GM12801 (cell line): Measurements from ENCODE around the gene TMEM243.

ENCODE experiments used
- CTCF ChIP-seq: IDR thresholded peaks from one replicate; pipeline ENCODE4 v1.5.1; 2011; ENCODE audit warnings: control low read depth; ENCODE audit not compliant: insufficient read length; ENCODE audit errors: extremely low read depth

Gene TMEM243

DNA sequence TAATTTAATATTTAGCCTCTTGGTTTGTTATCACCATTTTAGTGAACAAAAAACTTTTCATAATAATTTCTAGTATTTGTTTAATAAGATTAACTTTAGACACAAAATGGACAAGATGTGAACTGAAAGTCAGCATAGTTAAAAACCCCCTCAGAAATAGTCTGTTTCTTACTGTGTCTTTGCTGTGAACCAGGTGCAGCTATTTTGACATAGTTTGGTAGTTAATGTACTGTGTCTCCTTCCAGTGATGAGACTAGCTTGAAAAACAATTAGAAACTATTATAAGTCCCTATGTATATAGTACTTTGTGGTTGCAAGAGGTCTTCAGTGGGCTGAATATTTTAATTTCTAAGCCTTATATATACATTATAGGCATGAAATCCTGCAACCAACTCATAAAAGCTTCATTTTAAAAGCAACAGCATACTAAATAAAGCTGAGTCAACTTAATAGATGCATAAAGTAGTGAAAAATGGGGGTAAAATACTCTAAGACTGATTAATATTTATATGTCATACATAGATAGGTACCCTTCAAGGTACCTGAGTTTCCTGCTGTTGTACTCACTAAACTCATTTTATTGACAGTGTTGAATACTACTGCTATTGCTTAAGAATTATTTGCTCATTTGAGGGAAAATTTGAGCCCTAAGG lies 48.1 kb downstream of the TMEM243 start:
- TF ChIP-seq CTCF: no peak

- TF ChIP-seq CTCF: no peak
These were observed 48.7 kb downstream of the TMEM243 start for GRCh38 chr7:87170828-87171227.

DNA sequence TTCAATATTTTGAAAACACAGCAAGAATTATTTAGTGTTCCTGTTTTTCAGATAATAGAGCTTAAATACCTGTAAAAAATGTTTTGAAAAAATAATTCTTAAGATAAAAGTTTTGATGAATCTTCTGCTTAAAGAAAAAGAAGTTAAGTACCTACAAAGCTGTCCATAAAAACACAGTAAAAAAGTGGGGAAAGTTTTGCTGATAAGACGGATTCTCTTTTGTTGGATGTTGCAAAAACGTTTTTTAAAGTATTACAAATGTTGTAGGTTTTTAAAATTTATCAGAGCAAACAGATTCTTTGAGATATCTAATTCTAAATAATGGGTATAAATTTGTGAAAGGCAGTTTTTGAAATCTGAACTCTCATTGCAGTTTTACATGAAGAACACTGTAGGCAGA lies 55.1 kb downstream of the TMEM243 start:
- no peak for TF ChIP-seq CTCF

DNA sequence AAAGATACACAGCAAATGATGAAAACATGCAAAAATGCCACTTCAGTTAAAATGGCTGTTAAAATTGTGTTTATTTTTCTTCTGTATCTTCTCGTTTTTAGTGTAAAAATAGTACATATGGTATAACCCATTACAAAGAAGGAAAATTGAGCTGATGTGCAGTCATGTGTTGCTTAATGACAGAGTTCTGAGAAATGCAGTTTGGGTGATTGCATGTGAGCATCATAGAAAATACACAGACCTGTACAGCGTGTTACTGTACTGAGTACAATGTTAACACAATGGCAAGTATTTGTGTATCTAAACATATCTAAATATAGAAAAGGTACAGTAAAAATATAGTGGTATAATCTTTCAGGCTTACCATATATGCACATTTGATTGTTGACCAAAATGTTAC lies 60.0 kb downstream of the TMEM243 start:
- TF ChIP-seq CTCF: no peak

GRCh38 chr7:87156709-87157108 lies 62.8 kb downstream of the TMEM243 start:
- TF ChIP-seq CTCF: no peak

DNA sequence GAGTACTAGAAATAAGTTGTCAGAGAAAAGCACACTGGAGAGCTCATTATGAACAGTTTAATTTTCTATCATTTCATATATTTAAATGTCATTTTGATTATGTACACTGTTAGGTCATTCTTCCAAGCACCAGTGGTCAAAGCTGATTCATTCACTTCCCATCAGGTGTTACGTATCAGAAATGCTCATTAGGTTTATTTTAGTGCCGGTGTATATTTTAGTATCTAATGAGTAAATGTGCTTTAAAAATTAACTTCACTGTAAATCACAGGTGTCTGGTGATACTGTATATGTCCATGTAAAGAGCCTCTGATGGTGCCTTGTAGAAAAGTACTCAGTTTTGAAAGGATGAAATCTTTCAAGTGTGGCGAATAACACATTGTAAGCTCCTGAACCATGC lies 63.7 kb downstream of the TMEM243 start:
- no peak for TF ChIP-seq CTCF

GRCh38 chr7:87154569-87154968 lies 65.0 kb downstream of the TMEM243 start:
- no peak for TF ChIP-seq CTCF
